ENCODE results near the gene SEPTIN2.
"Not testable (repeated sequence)": the region's sequence is repeated elsewhere in the genome, so short reads cannot be mapped to it uniquely, and the experiment has no call there.

SEPTIN2 gene

GRCh38 chr2:241390301-241391206 is 74.8 kb downstream of the SEPTIN2 start:
- no peak for DNase-seq

GRCh38 chr2:241391892-241392665 is 76.4 kb downstream of the SEPTIN2 start:
- no peak for DNase-seq

GRCh38 chr2:241392753-241393152 is 77.0 kb downstream of the SEPTIN2 start:
- not testable (repeated sequence) for DNase-seq

DNA sequence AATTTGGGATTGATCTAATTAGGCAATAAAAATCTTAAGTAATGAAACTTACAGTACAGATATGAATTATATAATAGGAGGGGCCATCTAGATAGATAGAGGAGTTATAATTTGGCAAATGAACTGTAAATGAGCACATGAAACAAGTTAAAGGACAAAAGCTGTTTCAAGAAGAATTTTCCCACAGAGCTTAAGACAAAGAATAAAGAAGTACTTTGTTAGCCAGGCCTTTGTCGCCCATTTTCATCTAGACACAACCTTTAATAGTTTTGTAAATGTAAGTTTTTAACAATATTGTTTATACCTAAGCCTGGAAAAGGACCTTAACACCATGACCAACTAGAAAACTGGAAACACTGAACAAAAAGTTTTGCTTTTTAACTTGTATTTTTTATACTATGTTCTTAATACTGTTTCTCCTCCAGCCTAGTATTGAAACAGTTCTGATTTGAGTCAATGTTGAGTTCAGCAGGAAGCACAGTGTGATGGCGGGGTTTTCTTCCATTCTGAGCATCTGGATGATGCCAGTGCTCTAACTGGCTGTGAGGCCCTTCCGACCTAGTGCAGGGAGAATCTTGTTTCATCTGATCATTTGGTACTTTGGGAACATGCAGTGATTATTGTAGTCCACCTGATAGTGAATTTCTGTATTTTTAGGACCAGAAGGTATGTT is 77.9 kb downstream of the SEPTIN2 start:
- DNase-seq: no peak

DNA sequence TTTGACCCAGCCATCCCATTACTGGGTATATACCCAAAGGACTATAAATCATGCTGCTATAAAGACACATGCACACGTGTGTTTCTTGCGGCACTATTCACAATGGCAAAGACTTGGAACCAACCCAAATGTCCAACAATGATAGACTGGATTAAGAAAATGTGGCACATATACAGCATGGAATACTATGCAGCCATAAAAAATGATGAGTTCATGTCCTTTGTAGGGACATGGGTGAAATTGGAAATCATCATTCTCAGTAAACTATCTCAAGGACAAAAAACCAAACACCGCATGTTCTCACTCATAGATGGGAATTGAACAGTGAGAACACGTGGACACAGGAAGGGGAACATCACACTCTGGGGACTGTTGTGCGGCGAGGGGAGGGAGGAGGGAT is 81.1 kb downstream of the SEPTIN2 start:
- not testable (repeated sequence) for DNase-seq

DNA sequence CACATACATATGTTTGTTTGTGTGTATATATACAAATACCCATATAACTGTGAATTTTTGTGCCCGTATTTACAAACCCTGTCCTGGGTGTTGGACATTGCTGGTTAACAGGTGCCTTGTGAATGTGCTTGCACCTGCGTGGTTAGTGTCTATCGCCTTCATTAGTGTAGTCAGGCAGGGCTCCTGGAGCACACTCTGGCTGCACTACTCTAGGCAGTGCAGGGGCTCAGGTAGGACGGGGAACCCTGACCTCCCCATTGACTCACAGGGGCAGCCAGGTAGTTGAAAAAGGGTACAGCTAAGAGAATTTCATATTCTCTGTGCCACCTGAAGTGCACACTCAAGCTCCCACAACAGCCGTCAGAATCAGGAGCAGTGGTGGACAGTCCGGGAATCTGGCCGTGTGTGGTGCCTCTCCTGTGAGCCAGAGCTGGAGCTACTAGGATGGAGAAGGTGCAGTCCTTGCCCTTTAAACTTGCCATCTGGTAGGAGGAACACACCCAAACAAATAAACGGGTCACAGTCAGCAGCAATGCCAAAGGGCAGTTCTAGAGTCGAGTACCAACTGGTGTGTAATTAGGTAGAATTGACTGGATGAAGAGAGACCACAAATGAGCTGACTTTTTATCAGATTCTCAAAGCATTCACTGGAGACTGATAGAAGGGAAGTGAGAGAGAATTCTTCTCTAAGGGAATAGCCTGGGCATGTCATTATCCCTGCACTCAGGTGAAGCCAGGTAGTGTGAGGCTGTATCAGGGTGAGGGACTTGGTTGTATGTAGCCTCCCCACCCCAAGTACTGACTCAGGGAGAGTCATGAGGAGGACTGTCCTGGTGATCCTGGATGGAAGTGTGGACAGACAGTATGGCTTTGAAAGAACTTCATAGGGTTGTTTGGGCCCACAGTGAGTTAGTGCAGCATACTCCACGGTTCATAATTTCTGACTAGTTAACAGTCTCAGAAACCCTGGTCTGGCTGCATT is 84.5 kb downstream of the SEPTIN2 start:
- DNase-seq: no peak
